ENCODE measurements around the gene FOLH1. TPM values are rescaled to one million over a fixed set of nuclear protein-coding genes. Genes with fewer than 3 reads are reported as not detected.

The FOLH1 gene
- 3.6 and 4.5 TPM in 2 replicates for total RNA-seq

GRCh38 chr11:49208006-49208721 is at the start of gene FOLH1:
Gene FOLH1 (minus strand): TSS chr11:49208602. CDS start chr11:49208409, 193 bp downstream.

Other genes starting within 250 kb of the FOLH1 start
- gene TRIM51G, start 224.7 kb downstream of the FOLH1 start, total RNA-seq = not detected in 2 replicates
- gene TRIM49B, start 179.8 kb downstream of the FOLH1 start, total RNA-seq = not detected in 2 replicates
- not detected in 2 replicates for gene TRIM64C, start 149.5 kb downstream of the FOLH1 start, total RNA-seq

Data from epithelial cell of umbilical artery (primary cell).